Measurements from ENCODE around the gene ZNF311. TPM values are rescaled to one million over a fixed set of nuclear protein-coding genes. Genes with fewer than 3 reads are reported as not detected.

The ZNF311 gene
- total and polyA plus RNA-seq, 2 of the 13 experiments (the other 11 are each of a cell fraction or from before 2014, with no cell fraction given), result not detected

DNA sequence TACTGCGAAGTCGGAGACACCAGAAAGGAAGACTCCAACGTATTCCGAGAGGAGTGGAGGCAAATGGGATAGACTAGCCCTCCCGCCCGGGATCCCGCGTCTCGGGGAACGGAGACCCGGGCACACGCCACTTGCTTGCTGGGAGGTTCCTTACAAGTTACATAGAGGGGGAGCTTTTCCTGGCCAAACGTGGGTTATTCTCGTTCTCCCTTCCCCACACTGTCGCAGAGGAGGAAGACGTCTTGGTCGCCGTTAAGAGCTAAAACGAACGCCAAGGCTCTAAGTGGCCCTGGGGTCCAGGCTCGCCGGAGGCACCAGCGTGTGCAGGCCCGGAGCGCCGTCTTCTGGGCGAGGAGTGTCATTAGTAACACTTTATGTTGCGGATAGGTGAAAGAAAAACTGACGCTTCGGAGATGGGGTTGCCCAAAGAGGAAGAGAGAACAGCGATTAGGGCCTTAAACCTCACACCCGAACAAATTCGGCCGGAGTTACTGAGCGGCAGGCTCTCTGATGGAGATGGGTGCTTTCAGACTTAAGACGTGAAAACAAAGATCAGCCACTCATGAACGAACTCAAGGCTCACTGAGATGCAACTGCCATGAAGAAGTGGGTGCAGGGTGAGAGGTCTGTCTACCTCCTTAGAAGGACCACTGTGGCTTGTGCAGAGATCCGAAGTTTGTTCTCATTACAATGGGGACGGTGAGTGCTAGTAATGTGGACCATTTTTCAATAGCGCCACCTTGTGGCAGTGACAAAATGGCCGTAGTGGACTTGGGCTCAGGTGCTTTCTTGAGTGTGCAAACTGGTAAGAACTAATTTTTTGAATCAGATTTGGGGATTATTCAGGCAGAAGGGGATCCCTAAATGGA is 11.7 kb upstream of the ZNF311 start (continued):
- TF ChIP-seq ZNF724P (CRISPR knock-in tag; IDR thresholded peaks at IDR 0.05; ENCODE audit: borderline replicate concordance), result no peak
- peak; percentile 79; the same call in 1 of the 2 replicates for TF ChIP-seq ZNF619 (CRISPR knock-in tag; IDR thresholded peaks at IDR 0.05)
- no peak for TF ChIP-seq FOXA1 (IDR thresholded peaks at IDR 0.05)
- TF ChIP-seq FOXA1 (CRISPR knock-in tag; IDR thresholded peaks at IDR 0.05), result no peak
- no peak for TF ChIP-seq TBL1XR1 (IDR thresholded peaks at IDR 0.05; ENCODE audit: borderline replicate concordance, low read length, partially characterized antibody)
- TF ChIP-seq NFATC3 (CRISPR knock-in tag; IDR thresholded peaks at IDR 0.05), result peak; percentile 91; the same call in 1 of the 2 replicates
- TF ChIP-seq ZNF557 (CRISPR knock-in tag; IDR thresholded peaks at IDR 0.05), result no peak
- TF ChIP-seq UBTF (CRISPR knock-in tag; IDR thresholded peaks at IDR 0.05), result peak; percentile 91
- TF ChIP-seq ZKSCAN1 (IDR thresholded peaks at IDR 0.05; ENCODE audit: low read length), result no peak
- no peak for TF ChIP-seq ZNF253 (CRISPR knock-in tag; IDR thresholded peaks at IDR 0.05; ENCODE audit: borderline replicate concordance)
- peak; percentile 67 for TF ChIP-seq GABPB1 (CRISPR knock-in tag; IDR thresholded peaks at IDR 0.05)
- TF ChIP-seq, protein P1, sequence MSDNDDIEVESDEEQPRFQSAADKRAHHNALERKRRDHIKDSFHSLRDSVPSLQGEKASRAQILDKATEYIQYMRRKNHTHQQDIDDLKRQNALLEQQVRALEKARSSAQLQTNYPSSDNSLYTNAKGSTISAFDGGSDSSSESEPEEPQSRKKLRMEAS (IDR thresholded peaks at IDR 0.05), result no peak
- peak; percentile 81; the same call in 1 of the 2 replicates for TF ChIP-seq NRL (CRISPR knock-in tag; IDR thresholded peaks at IDR 0.05; ENCODE audit: borderline replicate concordance)
- TF ChIP-seq ZNF362 (CRISPR knock-in tag; IDR thresholded peaks at IDR 0.05; ENCODE audit: borderline replicate concordance), result peak; percentile 60; the same call in 1 of the 2 replicates
- no peak for TF ChIP-seq ZNF678 (CRISPR knock-in tag; IDR thresholded peaks at IDR 0.05)
- TF ChIP-seq DNMT3B (CRISPR knock-in tag; conservative IDR thresholded peaks at IDR 0.05), result peak; percentile 86
- TF ChIP-seq CCAR2 (optimal IDR thresholded peaks at IDR 0.05; ENCODE audit: low read depth, low read length), result no peak
- 0 out of 2 replicates have a peak, but pooled peaks have one; percentile 8 for TF ChIP-seq HBP1 (CRISPR knock-in tag; IDR thresholded peaks at IDR 0.05; ENCODE audit: low read depth)
- peak; percentile 18; the same call in 1 of the 2 replicates for TF ChIP-seq ZNF792 (CRISPR knock-in tag; IDR thresholded peaks at IDR 0.05)
- TF ChIP-seq BRD4 (CRISPR knock-in tag; IDR thresholded peaks at IDR 0.05), result no peak; the same call in 1 of the 2 replicates
- no peak for TF ChIP-seq ZNF839 (CRISPR knock-in tag; IDR thresholded peaks at IDR 0.05; ENCODE audit: borderline replicate concordance)
- peak; percentile 10; the same call in 1 of the 2 replicates for TF ChIP-seq ZNF629 (CRISPR knock-in tag; conservative IDR thresholded peaks at IDR 0.05)
- TF ChIP-seq RFXANK (CRISPR knock-in tag; IDR thresholded peaks at IDR 0.05), result no peak
- TF ChIP-seq, protein P2, sequence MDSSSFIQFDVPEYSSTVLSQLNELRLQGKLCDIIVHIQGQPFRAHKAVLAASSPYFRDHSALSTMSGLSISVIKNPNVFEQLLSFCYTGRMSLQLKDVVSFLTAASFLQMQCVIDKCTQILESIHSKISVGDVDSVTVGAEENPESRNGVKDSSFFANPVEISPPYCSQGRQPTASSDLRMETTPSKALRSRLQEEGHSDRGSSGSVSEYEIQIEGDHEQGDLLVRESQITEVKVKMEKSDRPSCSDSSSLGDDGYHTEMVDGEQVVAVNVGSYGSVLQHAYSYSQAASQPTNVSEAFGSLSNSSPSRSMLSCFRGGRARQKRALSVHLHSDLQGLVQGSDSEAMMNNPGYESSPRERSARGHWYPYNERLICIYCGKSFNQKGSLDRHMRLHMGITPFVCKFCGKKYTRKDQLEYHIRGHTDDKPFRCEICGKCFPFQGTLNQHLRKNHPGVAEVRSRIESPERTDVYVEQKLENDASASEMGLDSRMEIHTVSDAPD (CRISPR knock-in tag; IDR thresholded peaks at IDR 0.05), result 0 out of 2 replicates have a peak, but pooled peaks have one; percentile 57
- TF ChIP-seq KLF15 (CRISPR knock-in tag; IDR thresholded peaks at IDR 0.05; ENCODE audit: borderline replicate concordance), result peak; percentile 41; the same call in 1 of the 2 replicates
